B cell (primary cell): ENCODE data around the gene ADRA2C. TPM values are rescaled to one million over a fixed set of nuclear protein-coding genes. Genes with fewer than 3 reads are reported as not detected.

Experiments used
- ATAC-seq: fragments of 200-7000 bp; cut with Tn5 transposase; one replicate; pipeline ENCODE4 v1.10.0; 2021; ENCODE audit warnings: low read depth, mild to moderate bottlenecking, moderate number of reproducible peaks, moderate library complexity
- CTCF ChIA-PET: fragments of 350-600 bp; sonication (Branson Sonifier 250); formaldehyde crosslinking; loops from one replicate; lab custom pipeline; 2021; ENCODE audit warnings: antibody characterized with exemption, inconsistent platforms; lab: Charles Lee
- POLR2A ChIA-PET: fragments of 350-600 bp; sonication (Branson Sonifier 250); formaldehyde crosslinking; loops from one replicate; lab custom pipeline; 2021; ENCODE audit warnings: antibody characterized with exemption; lab: Charles Lee
- DNase-seq: peaks from one replicate; pipeline ENCODE4 v3.0.0; 2013
- H2AFZ ChIP-seq: 2 replicates; pipeline ENCODE4 v1.6.1; 2012; ENCODE audit warnings: mild to moderate bottlenecking, low read depth, low read length; ENCODE audit not compliant: insufficient read depth, poor library complexity, severe bottlenecking
- H3K27ac ChIP-seq, 2 donors: 1 replicate in 1 of 2; 2 replicates in 1 of 2; pipeline ENCODE4 v1.5.1; 2012 to 2013; ENCODE audit warnings: low read length in 2 of 2, mild to moderate bottlenecking in 2 of 2, moderate library complexity in 1 of 2
- H3K27me3 ChIP-seq, 4 experiments: fragments of 200-600 bp in 1 of 4; sonication (generic) in 1 of 4; replicated peaks in 1 of 4; 1 replicate in 2 of 4; 2 replicates in 2 of 4; pipeline versions ENCODE4 v1.6.1 to v1.7.0; 2013 to 2016; ENCODE audit warnings: low read length in 3 of 4, mild to moderate bottlenecking in 2 of 4, mixed read lengths in 1 of 4, moderate library complexity in 1 of 4; ENCODE audit not compliant: insufficient read depth in 4 of 4, control insufficient read depth in 3 of 4; ENCODE audit errors: control extremely low read depth in 1 of 4
- H3K36me3 ChIP-seq, 2 experiments: replicated peaks in 1 of 2; 1 replicate in 1 of 2; 2 replicates in 1 of 2; pipeline versions ENCODE4 v1.6.1 to v1.7.1; 2013; ENCODE audit warnings: low read length in 1 of 2; ENCODE audit not compliant: insufficient read depth in 2 of 2, control insufficient read depth in 1 of 2; ENCODE audit errors: control extremely low read depth in 1 of 2, extremely low read depth in 1 of 2
- H3K4me1 ChIP-seq, 2 donors: fragments of 200-600 bp in 1 of 2; sonication (generic) in 1 of 2; 1 replicate in 1 of 2; 2 replicates in 1 of 2; pipeline versions ENCODE4 v1.5.1 to v1.6.1; 2013 to 2017; ENCODE audit warnings: low read length in 2 of 2; ENCODE audit not compliant: control insufficient read depth in 2 of 2, insufficient read depth in 2 of 2
- H3K4me2 ChIP-seq: replicated peaks from 2 replicates; pipeline ENCODE3; 2012; ENCODE audit warnings: mild to moderate bottlenecking, low read depth, low read length; ENCODE audit not compliant: poor library complexity, severe bottlenecking
- H3K4me3 ChIP-seq, 5 experiments: fragments of 200-600 bp in 1 of 5; sonication (generic) in 1 of 5; 1 replicate in 3 of 5; 2 replicates in 2 of 5; pipeline versions ENCODE4 v1.5.1 to v1.7.0; 2011 to 2016; ENCODE audit warnings: low read length in 4 of 5, mild to moderate bottlenecking in 4 of 5, low read depth in 2 of 5, control low read depth in 1 of 5, moderate library complexity in 1 of 5; ENCODE audit not compliant: insufficient read depth in 1 of 5; ENCODE audit errors: control extremely low read depth in 1 of 5, extremely low read depth in 1 of 5
- H3K79me2 ChIP-seq: fragments of 200-600 bp; sonication (generic); one replicate; pipeline ENCODE4 v1.6.0; 2016; ENCODE audit warnings: low read length; ENCODE audit not compliant: control insufficient read depth, insufficient read depth
- H3K9ac ChIP-seq: fragments of 200-600 bp; sonication (generic); 2 replicates; pipeline ENCODE4 v1.6.1; 2017; ENCODE audit warnings: mild to moderate bottlenecking, low read length, moderate library complexity
- H3K9me3 ChIP-seq, 3 donors: one replicate each; pipeline versions ENCODE4 v1.6.1 to v1.7.1; 2013; ENCODE audit warnings: low read length in 2 of 3; ENCODE audit not compliant: control insufficient read depth in 2 of 3, insufficient read depth in 1 of 3; ENCODE audit errors: control extremely low read depth in 1 of 3
- H4K20me1 ChIP-seq: 2 replicates; pipeline ENCODE4 v1.6.0; 2012; ENCODE audit warnings: mild to moderate bottlenecking, low read length; ENCODE audit not compliant: insufficient read depth, control insufficient read depth, poor library complexity, severe bottlenecking
- H3K27ac Mint-ChIP-seq: one replicate; pipeline ENCODE4 v1.8.0; 2021; ENCODE audit warnings: mixed read lengths
- H3K27me3 Mint-ChIP-seq: one replicate; pipeline ENCODE4 v1.8.0; 2021; ENCODE audit warnings: mixed read lengths
- H3K4me1 Mint-ChIP-seq: one replicate; pipeline ENCODE4 v1.8.0; 2021; ENCODE audit warnings: mixed read lengths
- H3K4me3 Mint-ChIP-seq: one replicate; pipeline ENCODE4 v1.8.0; 2021; ENCODE audit warnings: mixed read lengths
- H3K9me3 Mint-ChIP-seq: one replicate; pipeline ENCODE4 v1.8.0; 2022; ENCODE audit warnings: mixed read lengths; ENCODE audit not compliant: insufficient read depth
- CTCF ChIP-seq: fragments of 200-600 bp; IDR thresholded peaks from one replicate; pipeline ENCODE4 v1.8.0; 2022; ENCODE audit warnings: antibody characterized with exemption, mild to moderate bottlenecking
- EZH2 ChIP-seq: IDR thresholded peaks from 2 replicates; pipeline ENCODE4 v1.6.1; 2012; ENCODE audit warnings: borderline replicate concordance, low read depth, mild to moderate bottlenecking, moderate library complexity, low read length; ENCODE audit not compliant: insufficient read depth, poor library complexity, severe bottlenecking
- WGBS: methylation state at CpG from one replicate; pipeline ENCODE4 v1.1.5; 2013; ENCODE audit warnings: missing lambda C conversion rate; ENCODE audit not compliant: insufficient coverage; 5-methylcytosine and 5-hydroxymethylcytosine counted together
- intact Hi-C: fragments of 100-400 bp; cut with micrococcal nuclease; formaldehyde crosslinking; loops from one replicate; pipeline ENCODE4 v1.10.0; 2022
- polyA plus RNA-seq: library from polyadenylated mRNA; depleted of rRNA; stranded (reverse); fragments of >200 nt; gene quantifications from 2 replicates; pipeline ENCODE4 v1.2.3, GENCODE V29; 2012
- total RNA-seq, 2 donors: library from RNA; stranded (reverse); fragments of 120-200 nt in 1 of 2; gene quantifications; 1 replicate in 1 of 2; 2 replicates in 1 of 2; pipeline versions ENCODE4 v1.2.3 to v1.2.4, GENCODE V29; 2013 to 2022

Gene ADRA2C
- total and polyA plus RNA-seq, 2 donors (not counting 1 experiment from before 2014, with no cell fraction given), result not detected

DNA sequence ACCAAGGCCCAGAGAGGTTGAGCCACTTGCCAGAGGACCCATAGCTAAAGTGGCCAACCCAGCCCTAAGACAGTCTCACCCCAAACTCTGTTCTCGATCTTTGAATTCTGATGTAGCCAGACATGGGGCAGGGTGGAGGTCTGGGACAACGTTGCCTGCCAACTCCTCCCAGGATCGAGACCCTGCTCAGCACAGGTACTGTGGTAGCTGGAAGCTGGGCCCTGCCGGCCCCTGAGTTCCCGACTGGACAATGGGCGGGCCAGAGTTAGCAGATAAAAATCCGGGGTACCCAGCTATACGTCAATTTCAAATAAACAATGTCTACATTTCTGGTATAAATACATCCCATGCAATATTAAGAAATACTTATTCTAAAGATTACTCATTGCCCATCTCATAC is 35.3 kb downstream of the ADRA2C start:
- Histone ChIP-seq H3K9me3 (peaks cover 0 to 16% (median 5%) of the 10 kb centered on the region in 3 donors), H3K9ac (no peak overlapping the region), H3K4me3 (no peak overlapping the region), H2AFZ (no peak overlapping the region), H3K27me3 (no peaks in the 10 kb centered on the region), H3K4me2 (no peak overlapping the region), H3K36me3 (no peaks in the 10 kb centered on the region), H4K20me1 (no peaks in the 10 kb centered on the region), H3K27ac (no peak overlapping the region), H3K79me2 (no peaks in the 10 kb centered on the region), H3K4me1 (no peaks in the 10 kb centered on the region)
- Mint-ChIP-seq H3K9me3 (no peaks in the 10 kb centered on the region), H3K4me3 (no peak overlapping the region), H3K4me1 (no peaks in the 10 kb centered on the region), H3K27me3 (peaks cover 2% of the 10 kb centered on the region), H3K27ac (no peak overlapping the region)
- DNase-seq (no peak), ATAC-seq (no peak)
- no peak for TF ChIP-seq CTCF
- TF ChIP-seq EZH2, result no peak
- intact Hi-C loops, result no loop called here
- POLR2A ChIA-PET, result no interaction called here
- CTCF ChIA-PET, result no interaction called here
- 75% methylated on average over 6 of the region's 8 CpGs for WGBS

DNA sequence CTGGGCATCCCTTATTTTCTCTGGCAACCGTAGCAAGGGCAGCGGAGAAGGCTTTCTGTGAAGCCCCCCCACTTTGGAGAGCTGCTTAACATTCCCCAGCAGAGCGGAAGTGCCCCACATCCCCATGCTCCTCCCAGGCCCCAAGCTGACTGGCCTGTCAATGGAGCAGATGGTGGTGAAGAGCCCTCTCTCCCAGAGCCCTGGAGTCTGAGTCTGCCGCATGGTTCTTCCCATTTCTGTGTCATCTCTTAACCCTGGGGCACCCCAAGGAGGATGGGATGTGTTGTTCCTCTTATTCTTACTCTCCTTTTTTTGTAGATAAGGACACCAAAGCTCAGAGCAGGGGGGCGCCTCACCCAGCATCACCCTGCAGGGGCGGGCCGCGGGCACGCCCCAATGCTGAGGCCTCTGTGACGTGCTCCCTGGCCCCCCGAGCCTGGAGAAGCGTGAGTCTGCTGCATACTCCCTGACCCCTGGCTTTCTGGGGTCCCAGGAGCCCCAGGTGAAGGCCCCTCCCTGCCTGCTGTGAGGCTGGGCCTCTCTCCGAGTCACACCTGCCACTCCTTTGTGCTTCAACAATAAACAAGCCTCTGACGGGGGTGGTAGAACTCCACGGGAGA is 35.9 kb downstream of the ADRA2C start:
- Mint-ChIP-seq H3K27me3 (peaks cover 4% of the 10 kb centered on the region), H3K4me3 (no peak overlapping the region), H3K4me1 (no peaks in the 10 kb centered on the region), H3K9me3 (no peaks in the 10 kb centered on the region), H3K27ac (no peak overlapping the region)
- no peaks in the 10 kb centered on the region for H4K20me1 ChIP-seq
- CTCF ChIA-PET, result no interaction called here
- no peak overlapping the region for H2AFZ ChIP-seq
- intact Hi-C loops, result no loop called here
- H3K9ac ChIP-seq, result no peak overlapping the region
- H3K4me1 ChIP-seq, result no peaks in the 10 kb centered on the region
- H3K27ac ChIP-seq, result no peak overlapping the region
- no peaks in the 10 kb centered on the region for H3K27me3 ChIP-seq
- ATAC-seq (no peak), DNase-seq (no peak)
- H3K36me3 ChIP-seq, result no peaks in the 10 kb centered on the region
- H3K4me2 ChIP-seq, result no peak overlapping the region
- no peak overlapping the region for H3K4me3 ChIP-seq
- TF ChIP-seq CTCF, result no peak
- no peak for TF ChIP-seq EZH2
- POLR2A ChIA-PET, result no interaction called here
- H3K9me3 ChIP-seq, result peaks cover 0 to 11% (median 0%) of the 10 kb centered on the region in 3 donors
- WGBS, result 84% methylated on average over 12 of the region's 15 CpGs
- H3K79me2 ChIP-seq, result no peaks in the 10 kb centered on the region
